Right lung (tissue), 5 donors: ENCODE results near the gene ARSG. TPM values are rescaled to one million over a fixed set of nuclear protein-coding genes. Genes with fewer than 3 reads are reported as not detected.
"Not testable (repeated sequence)": the region's sequence is repeated elsewhere in the genome, so short reads cannot be mapped to it uniquely, and the experiment has no call there.

Source experiments
- DNase-seq, 2 donors: peaks; one replicate each; pipeline ENCODE4 v3.0.0-alpha.2; 2013
- polyA plus RNA-seq, 5 donors: library from polyadenylated mRNA; unstranded; fragments of 120-200 nt; gene quantifications; one replicate each; pipeline versions ENCODE4 v1.2.1 to v1.2.3, GENCODE V29; 2013; ENCODE audit warnings: inconsistent platforms in 1 of 5, low replicate concordance in 1 of 5; ENCODE audit not compliant: insufficient read length in 5 of 5, insufficient read depth in 1 of 5

ARSG gene
- polyA plus RNA-seq, 5 donors: 2.4 to 6.4 (median 4.1) TPM

DNA sequence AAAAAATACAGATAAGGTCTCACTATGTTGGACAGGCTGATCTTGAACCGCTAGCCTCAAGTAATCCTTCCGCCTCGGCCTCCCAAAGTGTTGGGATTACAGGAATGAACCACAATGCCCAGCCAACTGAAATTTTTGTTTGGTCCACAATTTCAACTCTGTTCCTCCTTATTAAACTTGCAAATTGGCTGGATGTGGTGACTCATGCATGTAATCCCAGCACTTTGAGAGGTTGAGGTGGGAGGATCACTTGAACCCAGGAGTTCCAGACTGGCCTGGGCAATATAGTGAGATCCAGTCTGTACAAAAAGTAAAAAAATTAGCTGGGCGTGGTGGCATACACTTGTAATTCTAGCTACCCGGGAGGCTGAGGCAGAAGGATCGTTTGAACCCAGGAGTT, 13.4 kb downstream of the ARSG start:
- no peak for DNase-seq

DNA sequence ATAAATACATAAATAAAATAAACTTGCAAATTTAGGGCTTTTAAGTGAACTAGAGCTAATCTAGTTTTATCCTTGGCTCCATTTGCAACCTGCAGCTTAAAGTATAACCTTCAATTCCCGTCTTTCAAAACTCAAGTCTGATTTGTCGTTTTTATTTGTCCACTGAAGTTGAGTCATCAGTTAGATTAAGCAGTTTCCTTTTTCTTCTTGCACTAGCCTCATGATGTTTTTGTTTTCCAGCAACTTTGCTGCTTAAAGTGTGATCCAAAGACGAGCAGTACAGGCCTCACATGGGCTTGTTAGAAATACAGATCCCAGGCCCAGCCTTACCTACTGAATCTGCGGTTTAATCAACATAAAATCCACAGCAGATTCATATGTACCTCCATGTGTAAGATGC, 13.8 kb downstream of the ARSG start:
- no peak for DNase-seq

DNA sequence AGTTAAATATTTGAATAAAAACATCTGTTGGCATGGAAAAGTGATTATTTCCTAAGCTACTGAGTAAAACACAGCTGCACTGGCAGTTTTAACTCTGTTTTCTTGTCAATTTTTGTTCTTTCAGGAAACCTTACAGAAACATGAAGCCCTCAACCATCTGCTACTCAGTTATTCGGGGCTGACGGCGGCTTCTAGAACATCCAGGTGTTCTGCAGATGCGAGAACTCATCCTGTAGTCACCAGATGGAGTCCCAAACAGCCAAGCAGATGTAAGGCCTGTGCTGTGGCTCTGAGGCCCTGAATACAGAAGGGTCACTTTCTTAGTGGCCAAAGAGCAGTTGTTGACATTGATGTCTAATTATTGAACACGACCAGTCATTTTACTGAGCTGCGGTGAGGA, 15.5 kb downstream of the ARSG start:
- DNase-seq: no peak

DNA sequence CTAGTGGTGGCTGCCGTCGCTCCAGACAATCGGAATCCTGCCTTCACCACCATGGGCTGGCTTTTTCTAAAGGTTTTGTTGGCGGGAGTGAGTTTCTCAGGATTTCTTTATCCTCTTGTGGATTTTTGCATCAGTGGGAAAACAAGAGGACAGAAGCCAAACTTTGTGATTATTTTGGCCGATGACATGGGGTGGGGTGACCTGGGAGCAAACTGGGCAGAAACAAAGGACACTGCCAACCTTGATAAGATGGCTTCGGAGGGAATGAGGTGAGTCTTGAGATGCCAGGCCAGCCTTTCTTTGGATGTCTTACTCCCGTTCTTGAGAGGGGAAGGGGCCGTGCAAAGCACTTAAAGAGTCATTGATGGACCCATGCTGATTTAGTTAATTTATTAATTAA, 16.1 kb downstream of the ARSG start:
- no peak for DNase-seq

DNA sequence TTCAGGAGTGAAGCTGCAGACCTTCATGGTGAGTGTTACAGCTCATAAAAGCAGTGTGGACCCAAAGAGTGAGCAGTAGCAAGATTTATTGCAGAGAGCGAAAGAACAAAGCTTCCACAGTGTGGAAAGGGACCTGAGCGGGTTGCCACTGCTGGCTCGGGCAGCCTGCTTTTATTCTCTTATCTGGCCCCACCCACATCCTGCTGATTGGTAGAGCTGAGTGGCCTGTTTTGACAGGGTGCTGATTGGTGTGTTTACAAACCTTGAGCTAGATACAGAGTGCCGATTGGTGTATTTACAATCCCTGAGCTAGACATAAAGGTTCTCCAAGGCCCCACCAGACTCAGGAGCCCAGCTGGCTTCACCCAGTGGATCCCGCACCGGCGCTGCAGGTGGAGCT, 17.2 kb downstream of the ARSG start:
- DNase-seq: not testable (repeated sequence)

DNA sequence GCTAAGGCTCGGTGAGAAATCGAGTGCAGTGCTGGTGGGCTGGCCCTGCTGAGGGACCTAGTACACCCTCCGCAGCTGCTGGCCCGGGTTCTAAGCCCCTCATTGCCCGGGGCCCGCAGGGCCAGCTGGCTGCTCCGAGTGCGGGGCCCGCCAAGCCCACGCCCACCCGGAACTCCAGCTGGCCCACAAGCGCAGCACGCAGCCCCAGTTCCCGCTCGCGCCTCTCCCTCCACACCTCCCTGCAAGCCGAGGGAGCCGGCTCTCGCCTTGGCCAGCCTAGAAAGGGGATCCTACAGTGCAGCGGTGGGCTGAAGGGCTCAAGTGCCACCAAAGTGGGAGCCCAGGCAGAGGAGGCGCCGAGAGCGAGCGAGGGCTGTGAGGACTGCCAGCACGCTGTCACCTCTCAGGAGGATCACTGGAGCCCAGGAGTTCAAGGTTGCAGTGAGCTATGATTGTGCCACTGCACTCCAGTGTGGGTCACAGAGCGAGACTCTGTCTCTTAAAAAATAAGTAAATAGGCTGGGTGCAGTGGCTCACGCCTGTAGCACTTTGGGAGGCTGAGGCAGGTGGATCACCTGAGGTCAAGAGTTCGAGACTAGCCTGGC, 17.9 kb downstream of the ARSG start:
- DNase-seq: not testable (repeated sequence)

DNA sequence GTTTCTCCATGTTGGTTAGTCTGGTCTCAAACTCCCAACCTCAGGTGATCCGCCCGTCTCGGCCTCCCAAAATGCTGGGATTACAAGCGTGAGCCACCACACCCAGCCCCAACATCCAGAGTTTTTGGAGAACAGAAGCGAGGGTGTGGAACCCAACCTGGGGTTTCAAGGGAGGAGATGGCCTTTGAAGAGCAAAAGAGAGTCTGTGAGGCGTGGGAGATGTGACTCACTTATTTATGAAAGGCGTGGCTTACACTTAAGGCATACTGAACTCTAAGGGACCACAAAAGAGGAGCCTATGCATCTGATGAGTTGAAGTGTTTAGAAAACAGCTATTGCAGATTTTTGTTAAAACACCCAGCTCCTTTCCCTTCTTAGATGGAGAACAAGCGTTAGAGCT, 18.9 kb downstream of the ARSG start:
- no peak for DNase-seq

DNA sequence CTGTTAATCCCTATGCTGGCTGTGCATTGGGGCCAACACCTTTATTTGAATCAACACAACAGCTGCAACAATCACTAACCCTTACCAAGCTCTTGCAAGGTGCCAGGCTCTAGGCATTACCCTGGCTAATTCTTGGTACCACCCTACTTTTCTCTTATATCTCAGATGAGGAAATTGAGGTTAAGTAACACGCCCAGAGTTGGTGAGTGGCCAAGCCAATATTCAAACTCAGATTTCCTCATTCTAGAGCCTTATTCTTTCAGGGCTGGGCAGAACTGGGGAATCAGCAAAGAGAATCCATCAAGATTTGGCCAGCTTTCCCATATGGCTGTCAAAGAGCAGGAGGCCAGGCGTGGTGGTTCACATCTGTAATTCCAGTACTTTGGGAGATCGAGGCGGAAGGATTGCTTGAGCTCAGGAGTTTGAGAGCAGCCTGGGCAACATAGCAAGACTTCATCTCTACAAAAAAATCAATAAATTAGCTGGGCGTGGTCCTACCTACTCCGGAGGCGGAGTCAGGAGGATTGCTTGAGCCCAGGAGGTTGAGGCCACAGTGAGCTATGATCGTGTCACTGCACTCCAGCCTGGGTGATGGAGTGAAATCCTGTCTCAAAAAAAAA, 23.7 kb downstream of the ARSG start:
- DNase-seq: no peak

DNA sequence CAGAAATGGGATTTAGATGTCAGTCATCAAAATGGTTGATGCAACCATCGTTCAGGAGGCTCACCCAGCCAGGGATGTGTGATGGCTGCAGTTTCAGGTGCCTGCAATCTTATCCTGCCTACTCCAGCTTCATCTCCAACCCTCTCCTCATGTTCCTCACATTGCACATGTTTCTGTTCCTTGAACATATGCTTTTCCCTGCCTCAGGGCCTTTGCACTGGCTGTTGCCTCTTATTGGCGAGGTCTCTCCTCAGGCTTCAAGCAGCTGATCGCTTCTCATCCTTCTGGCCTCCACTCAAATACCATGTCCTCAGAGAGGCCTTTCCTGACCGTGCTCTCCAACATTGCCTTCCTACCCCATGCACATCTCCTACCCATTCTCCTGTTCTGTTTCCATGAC, 24.6 kb downstream of the ARSG start:
- no peak for DNase-seq

DNA sequence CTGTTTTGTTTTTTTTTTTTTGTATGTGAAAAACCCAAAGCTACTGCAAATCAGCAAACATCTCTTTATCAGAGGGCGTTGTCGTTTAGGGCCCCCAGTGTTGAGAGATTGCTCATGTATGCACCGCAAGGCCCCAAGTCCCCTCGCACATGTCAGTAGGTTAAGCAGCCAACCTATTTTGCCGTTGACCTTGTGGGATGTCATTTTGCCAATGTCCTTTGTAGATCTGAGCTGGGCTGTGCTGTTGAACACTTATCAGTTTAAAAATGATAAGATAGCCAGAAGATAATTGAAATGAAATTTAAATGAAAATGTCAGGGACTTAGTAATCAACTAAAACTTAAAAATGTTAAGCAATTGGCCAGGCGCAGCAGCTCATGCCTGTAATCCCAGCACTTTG, 26.2 kb downstream of the ARSG start:
- DNase-seq: no peak

DNA sequence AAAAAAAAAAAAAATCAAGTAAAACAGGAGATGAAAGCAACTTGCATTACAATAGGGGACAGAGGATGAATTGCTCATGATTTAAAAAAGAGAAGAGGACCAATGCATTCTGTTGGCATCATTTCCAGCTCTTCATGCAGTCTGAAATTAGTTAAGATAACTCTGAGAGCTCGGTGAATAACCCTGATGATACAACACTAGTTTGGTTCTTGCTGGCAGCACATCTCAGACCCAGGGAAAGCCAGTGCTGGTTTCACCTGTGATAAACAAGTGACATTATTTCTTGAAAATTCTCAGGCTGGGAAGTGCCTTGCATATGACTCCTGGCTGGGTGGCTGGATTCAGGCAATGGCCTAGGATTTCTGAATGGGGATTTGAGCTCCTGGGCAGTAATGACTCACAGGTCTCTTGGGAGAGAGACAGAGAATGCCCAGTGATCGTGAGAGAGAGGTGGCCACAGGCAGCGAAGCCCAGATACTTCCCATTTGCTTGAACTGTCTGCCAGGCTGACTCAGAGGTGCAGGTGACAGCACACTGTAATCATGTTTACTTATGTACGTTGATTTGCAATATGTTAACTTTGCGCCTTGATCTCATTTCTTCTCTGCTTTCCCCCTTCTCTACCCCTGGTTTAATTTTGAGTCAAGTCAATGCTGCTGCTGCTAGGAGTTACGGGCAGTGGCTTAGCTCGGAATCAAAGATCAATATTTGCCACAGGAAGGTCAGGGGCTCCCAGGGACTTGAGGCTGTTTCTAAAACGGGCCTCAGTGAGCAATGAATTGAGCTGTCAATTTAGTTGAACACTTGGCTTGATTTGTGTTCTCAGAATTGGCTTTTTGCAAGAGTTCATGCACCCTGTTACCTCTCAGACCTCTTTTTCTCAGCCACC, 27.1 kb downstream of the ARSG start:
- DNase-seq: no peak

DNA sequence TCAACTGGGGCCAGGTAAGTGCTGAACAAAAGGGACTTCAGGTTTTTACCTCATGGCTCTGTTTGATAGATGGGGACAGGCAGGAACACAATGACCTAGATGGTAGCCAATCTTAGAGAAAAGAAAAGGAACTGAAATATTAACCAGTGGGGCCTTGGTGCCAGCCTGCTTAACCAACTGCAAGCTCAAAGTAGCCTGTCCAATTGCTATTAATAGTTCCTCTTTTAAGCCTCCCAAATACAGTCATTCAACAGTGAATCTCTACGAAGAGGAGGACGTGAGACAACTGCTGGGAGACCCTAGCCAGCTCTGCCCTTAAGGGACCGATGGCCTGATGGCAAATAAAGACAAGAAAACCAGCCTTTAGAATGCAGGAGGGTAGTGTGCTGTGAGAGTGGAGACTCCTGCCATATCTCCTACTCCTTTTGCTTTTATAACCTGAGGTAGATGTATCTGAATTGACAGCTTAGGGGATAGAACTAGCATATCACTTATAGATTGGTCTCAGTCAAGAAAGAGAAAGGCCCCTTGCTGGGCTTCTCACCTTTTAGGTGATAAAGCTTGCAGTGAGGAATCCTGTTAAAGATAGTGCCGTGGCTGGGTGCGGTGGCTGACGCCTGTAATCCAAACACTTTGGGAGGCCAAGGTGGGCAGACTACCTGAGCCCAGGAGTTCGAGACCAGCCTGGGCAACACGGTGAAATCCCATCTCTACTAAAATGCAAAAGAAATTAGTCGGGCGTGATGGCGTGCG, 28.3 kb downstream of the ARSG start:
- DNase-seq: no peak

DNA sequence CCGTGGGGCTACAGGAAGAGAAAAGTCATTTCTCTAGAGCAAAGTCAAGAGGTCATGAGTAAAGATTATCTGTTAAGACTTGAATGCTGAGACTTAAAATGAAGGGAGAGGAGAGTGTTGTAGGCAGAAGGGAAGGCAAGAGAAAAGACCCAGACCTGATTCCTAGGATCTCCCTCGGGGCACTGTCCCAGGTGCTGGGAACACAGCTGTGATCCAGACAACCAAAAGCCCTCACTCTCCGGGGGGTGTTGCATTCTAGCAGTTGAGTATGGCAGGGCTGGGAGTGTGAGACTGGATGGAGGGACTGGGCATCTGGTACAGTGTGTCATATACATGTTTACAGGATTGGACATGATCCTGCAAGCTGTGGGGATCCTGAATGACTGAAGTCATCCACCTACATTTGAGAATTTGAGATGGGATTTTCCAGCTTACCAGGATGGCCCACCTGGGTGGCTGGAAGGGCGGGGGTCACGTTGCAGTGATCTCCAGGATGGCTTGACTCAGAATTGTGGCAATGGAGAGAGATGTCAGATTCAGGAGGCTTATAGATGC, 29.1 kb downstream of the ARSG start:
- DNase-seq: no peak

DNA sequence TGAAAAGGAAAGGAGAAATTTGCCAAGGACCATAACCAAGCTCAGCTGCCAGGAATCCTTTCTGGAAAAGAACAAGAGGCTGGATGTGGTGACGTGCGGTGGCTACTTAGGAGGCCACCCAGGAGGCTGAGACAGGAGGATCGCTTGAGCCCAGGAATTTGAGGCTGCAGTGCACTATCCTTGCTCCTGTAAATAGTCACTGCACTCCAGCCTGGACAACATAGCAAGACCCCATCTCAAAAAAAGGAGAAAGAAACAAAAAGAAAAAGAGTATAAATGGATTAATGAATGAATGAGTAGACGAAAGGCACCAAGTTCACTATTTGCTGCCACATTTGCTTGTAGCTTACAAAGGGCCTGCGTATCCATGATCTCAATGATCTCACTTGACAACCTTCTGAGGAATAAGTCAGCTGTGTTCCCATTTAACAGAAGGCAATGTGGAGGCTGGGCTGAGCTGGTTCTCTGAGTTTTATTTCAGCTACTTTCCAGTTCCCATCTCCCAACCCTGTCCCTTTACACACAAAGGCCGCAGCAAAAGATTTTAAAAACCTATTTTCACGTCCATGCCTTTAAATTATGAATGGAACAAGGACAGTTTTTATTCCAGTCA, 29.8 kb downstream of the ARSG start:
- no peak for DNase-seq

DNA sequence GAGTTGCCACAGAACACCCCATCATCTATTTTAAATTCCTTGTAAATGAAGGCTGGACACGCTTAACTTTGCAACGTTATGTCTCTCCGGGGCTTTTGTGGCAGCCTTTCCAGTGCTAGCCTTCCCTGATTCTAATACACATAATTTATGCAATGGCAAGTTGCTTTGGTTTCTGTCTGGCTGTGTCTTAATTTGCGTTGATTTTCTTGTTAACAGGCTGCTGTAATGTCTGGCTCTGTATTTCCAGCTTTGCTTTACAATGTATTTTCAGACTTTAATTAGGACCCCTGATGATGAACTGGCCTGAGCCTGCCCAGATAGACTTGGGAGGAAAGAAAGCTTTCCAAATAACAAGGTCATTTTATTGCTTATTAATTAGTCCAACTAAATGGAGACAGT, 30.3 kb downstream of the ARSG start:
- DNase-seq: no peak

DNA sequence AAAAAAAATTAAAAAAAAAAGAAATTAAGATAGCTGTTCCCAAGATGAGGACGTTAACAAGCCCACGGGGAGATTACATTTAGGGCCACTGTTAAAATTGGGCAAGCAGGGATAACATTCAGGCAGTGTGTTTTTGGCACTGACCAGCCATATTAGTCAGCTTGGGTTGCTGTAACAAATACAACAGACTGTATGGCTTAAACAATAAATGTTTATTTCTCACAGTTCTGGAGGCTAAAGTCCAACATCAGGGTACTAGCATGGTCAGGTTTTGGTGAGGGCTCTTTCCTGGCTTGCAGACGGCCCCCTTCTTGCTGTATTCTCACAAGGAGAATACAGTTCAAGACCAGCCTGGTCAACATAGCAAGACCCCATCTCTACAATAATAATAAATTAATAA, 31.3 kb downstream of the ARSG start:
- DNase-seq: no peak

DNA sequence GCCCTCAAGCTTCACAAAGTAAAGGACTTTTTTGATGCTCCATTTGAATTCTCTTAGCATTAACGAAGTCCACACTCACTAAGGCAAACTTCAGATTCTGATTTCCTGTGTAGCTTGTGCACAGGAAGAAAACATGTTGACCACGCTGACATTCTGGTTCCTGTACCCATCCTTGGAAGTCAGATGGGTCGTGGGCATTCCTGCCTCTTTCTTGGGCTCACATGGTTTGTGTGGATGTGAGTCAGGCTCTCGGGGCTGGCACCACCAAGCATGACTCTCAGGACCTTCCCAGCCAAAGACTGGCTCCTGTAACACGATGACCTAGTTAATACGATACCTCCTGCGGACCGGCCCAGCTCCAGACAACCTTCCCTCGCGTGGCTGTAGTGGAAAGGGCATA, 32.8 kb downstream of the ARSG start:
- DNase-seq: no peak

DNA sequence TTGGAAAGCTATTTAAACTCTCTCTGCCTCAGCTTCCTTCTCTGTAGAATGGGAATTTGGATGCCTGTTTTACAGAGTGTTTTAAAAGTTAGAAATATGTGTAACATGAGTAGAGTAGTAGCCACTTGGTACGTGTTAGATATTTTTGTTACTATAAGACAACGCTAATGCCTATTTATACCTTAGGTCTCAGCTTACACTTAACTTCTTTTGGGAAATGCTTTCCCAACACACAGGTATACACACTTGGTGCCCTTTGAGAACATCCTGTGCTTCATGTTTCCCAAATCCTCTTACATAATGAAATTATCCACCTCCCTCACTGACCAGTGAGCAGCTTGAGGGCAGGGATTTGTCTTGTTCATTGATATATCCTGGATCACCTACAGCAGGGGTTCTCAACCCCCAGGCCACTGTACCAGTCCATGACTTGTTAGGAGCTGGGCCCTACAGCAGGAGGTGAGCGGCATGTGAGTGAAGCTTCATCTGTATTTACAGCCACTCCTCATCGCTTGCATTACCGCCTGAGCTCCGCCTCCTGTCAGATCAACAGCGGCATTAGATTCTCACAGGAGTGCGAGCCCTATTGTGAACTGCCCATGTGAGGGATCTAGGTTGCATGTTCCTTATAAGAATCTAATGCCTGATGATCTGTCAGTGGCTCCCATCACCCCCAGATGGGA, 33.5 kb downstream of the ARSG start:
- no peak for DNase-seq

DNA sequence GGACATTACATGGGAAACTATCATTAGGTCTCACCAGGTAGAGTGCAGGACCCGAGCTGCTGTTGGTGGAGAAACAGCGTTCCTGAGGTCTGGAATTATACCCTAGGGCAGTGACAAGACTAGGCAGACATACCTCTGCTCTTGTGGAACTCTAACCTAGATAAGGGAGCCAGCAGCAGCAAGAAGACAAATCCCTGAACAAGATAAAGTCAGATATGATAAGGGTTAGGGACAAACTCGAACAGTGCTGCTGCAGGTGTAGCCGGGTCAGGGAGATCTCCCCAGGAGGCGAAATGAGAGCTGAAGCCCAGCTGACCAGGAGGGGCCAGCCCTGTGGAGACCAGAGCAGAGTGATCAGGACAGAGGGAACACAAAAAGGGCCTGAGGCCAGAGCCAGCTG, 34.7 kb downstream of the ARSG start:
- DNase-seq: no peak

DNA sequence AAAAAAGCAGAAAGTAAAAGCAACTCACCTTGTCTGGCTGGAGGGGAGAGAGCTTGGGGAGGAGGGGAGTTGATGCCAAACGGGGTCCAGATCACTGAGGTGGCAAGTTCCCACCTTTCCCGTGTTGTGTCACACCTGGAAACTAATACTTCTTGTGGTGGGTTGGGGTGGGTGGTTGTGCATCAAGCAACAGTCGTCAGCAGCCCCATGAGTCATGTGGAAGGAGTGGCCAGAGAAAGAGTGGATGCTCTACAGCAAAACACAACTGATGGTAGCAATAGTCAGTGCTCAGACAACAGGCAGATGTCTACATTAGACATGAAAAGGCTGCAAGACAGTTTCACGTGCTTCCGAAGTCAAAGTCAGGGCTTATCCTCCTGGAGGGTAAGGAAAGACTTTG, 35.4 kb downstream of the ARSG start:
- DNase-seq: no peak
